ENCODE data around the gene LIPC. TPM values are rescaled to one million over a fixed set of nuclear protein-coding genes. Genes with fewer than 3 reads are reported as not detected.

Gene LIPC
- total RNA-seq, 2 donors from 2014 or later = not detected

- peaks cover 11% of the 10 kb centered on the region for H3K9me3 ChIP-seq
- no peaks in the 10 kb centered on the region for H3K27me3 ChIP-seq (replicated peaks; ENCODE audit: insufficient read depth)
- TF ChIP-seq CTCF (IDR thresholded peaks at IDR 0.05) = no peak
- no peak overlapping the region for H3K4me3 ChIP-seq
- H3K36me3 ChIP-seq = peaks cover 9% of the 10 kb centered on the region
- H3K4me1 ChIP-seq (ENCODE audit: control insufficient read depth in 1 of 2, low read depth in 2 of 2) = no peaks in the 10 kb centered on the region
- H3K27ac ChIP-seq = no peak overlapping the region
- DNase-seq (ENCODE audit: low spot score) = no peak
- no peak for ATAC-seq (ENCODE audit: insufficient number of reproducible peaks, low FRiP score, low read depth)
Measured at GRCh38 chr15:58616171-58616570, 184.4 kb downstream of the LIPC start.

Data from thoracic aorta (tissue), 2 donors.